CD4-positive, alpha-beta T cell treated with Interleukin-21 for 1 hour (primary cell): ENCODE results near the gene PA2G4.
"Not testable (repeated sequence)": the region's sequence is repeated elsewhere in the genome, so short reads cannot be mapped to it uniquely, and the experiment has no call there.

Experiments used
- DNase-seq: peaks from one replicate; pipeline ENCODE4 v3.0.0-alpha.2; 2020

Gene PA2G4

DNA sequence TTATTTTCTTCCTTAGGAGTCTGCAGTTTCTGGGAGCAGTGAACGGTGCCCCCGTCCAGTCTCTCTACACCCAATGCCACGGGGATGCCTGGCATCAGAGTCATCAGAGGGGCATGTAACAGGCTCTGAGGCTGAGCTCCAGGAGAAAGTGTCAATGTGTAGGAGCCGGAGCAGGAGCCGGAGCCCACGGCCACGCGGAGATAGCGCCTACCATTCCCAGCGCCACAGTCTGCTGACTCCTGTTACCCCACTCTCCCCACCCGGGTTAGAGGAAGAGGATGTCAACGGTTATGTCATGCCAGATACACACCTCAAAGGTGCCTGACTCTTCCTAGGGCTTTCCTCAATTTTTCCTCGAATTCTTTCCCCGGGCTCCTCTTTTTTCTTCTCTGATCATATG, 3.3 kb upstream of the PA2G4 start:
- DNase-seq: no peak

DNA sequence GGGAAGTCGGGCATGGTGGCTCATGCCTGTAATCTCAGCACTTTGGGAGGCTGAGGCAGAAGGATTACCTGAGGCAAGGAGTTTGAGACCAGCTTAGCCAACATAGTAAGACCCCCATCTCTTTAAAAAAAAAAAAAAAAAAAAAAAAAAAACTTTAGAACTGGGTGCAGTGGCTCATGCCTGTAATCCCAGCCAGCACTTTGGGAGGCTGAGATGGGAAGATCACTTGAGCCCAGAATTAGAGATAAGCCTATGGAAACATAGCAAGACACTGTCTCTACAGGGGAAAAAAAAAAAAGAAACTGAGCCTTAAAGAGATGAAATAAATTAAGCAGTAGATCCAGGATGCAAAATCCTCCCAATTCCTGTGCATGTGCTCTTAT, 1.7 kb upstream of the PA2G4 start:
- DNase-seq: no peak

DNA sequence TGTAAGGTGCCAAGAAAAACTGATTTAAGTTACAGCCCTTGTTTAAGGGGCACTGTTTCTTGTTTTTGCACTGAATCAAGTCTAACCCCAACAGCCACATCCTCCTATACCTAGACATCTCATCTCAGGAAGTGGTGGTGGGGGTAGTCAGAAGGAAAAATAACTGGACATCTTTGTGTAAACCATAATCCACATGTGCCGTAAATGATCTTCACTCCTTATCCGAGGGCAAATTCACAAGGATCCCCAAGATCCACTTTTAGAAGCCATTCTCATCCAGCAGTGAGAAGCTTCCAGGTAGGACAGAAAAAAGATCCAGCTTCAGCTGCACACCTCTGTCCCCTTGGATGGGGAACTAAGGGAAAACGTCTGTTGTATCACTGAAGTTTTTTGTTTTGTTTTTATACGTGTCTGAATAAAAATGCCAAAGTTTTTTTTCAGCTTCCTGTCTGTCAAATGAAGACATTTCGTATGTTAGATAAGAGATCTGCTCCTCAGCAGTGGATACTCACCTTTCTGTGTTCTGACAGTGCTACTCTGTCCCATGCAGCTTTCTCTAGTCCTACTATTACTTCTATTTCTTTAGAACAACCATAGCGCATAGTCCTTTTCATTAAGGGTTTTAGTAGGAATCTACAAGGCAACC, 1.2 kb upstream of the PA2G4 start:
- DNase-seq: peak; percentile 52

DNA sequence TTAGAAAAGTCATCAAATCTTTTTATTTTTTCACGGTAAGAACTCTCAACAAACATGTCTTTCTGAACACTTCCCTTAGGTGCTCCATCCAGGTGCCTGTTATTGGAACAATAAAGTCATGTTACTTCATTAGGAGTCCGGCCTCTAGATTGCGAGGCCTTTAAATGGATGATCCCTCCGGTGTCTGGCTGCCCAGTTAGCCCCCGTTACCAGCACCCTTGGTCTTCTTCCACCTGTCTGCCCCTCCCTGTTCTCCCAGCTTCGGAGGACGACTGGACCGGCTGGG, 593 bp upstream of the PA2G4 start:
- DNase-seq: no peak

- DNase-seq: no peak
Observed at GRCh38 chr12:56104815-56105608, 653 bp downstream of the PA2G4 start.

DNA sequence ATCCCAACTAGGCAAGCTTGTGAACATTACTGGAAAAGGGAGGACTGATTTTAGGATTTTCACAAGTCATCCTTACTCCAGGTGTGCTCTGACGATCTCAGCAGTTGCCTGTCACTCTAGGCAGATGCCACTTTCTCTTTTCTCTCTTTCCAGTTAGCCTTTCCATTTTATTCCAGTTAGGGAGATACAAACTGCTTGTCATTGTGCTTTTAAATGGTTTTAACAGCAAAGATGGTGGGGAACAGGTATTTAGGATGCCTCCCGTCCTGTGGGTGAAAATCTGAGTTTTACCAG, 1.2 kb downstream of the PA2G4 start:
- DNase-seq: no peak

- no peak for DNase-seq
Observed at GRCh38 chr12:56107242-56107641, 2.9 kb downstream of the PA2G4 start.

DNA sequence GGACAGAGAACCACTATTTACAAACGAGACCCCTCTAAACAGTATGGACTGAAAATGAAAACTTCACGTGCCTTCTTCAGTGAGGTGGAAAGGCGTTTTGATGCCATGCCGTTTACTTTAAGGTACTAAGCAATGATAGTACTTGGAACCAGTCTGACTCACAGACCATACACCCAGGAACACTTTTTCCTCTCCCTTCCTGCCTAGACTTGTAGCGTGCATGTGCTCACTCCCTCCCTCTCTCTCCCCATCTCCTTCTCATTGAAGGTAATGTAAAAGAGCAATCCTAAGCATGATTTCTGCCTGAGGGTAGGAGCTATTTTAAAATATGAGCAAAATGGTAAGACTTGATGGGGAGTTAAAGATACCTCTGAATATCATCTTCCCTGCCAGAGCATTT, 6.2 kb downstream of the PA2G4 start:
- no peak for DNase-seq

GRCh38 chr12:56114084-56114483, 9.7 kb downstream of the PA2G4 start:
- DNase-seq: no peak

DNA sequence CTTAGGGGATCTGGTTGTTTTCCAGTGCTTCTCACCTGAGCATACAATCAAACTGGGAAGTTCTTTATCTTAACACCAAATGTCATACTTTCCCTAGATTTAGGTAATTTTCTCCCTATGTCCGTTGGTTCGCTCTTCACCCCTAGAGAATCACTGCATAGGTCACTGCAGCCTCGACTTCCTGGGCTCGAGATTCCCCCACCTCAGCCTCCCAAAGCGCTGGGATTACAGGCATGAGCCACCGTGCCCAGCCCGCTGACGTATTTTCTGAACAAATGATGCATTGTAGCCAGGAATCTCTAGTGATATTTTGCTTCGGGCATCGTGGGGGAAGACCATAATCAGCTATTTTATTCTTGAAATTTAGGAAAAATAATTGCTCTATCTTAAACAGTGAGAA, 11.0 kb downstream of the PA2G4 start:
- no peak for DNase-seq

GRCh38 chr12:56116267-56117081, 12.1 kb downstream of the PA2G4 start, which contains the start of gene RPL41:
RPL41 (plus strand) TSS chr12:56116633.
- DNase-seq: peak; percentile 95

- not testable (repeated sequence) for DNase-seq
Observed at GRCh38 chr12:56117082-56117706, 12.8 kb downstream of the PA2G4 start.

DNA sequence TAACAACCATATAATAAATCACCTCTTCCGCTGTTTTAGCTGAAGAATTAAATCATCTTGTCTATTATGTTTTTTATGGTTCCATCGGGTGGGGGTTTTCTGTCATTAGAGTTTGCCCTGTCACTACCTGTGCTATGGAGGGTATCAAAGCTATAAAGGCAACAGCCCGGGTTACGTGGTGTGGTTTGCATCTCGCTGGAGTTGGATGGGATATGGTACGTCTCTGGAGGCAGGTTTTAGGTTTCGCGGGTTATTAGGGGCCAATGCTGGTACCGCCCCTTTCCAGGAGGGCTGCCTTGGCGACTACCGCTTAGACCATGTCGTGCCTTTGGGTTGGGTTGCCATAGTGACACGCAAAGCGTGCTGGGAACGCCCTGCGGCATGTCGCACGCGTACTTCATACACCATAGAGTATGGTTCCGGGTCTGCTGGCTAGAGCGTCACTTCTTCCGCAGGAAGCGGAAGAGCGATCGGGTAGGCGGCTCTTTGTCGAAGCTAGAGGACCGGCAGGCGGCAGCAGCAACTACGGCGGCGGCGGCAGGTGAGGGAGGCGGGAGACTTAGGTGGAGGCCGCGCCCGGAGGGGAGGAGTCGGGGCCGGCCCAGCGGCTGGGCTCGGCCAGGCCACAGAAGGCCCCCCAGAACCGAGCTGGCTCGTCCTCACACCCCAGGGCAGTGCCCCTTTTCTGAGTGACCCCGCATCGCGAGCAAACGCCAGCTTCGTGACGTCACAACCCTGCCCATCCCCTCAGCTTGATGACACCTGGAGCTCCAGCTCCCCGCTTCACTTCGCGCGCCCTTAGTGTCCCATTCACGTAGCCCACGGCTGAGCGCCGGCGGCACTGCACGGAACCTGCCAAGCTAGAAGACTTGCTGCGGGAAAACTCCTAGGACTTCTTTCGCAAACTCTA, 13.7 kb downstream of the PA2G4 start, which contains the start of gene ZC3H10:
TSS of gene ZC3H10 (plus strand) at position 489 of the 910 bp plus-strand sequence. CDS start 2,297 bp downstream, outside the sequence.
- DNase-seq: peak; percentile 99

DNA sequence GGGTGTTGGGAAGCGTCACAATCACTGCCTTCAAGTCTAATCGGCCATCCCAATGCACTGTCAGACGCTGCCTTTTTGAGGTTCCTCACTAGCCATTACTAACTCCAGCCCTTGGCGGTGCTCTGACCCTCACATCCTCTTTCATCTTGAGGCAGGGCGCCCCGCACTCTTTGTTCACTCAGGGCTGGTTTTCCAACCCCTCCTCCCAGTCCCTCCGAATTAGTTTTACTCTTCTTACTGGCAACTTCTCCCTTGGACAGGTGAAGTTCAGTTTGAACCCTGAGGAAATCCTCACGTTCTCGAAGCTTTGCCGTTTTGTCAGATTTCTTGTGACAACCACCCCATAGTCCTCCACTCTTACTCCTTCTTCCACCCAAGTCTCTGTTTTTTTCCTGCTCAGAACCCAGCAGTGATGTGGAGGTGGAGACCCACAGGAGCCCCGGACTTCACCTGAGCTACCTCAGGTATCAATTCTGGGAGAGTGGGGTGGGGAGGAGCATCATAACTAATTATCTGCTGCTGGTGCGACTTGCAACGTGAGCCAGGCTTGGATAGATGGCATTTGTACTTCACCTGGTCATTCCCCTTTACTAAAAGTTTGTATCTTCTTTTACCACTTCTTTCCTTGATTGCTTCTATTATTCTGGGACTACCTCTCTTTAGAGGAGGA, 14.5 kb downstream of the PA2G4 start:
- DNase-seq: no peak

DNA sequence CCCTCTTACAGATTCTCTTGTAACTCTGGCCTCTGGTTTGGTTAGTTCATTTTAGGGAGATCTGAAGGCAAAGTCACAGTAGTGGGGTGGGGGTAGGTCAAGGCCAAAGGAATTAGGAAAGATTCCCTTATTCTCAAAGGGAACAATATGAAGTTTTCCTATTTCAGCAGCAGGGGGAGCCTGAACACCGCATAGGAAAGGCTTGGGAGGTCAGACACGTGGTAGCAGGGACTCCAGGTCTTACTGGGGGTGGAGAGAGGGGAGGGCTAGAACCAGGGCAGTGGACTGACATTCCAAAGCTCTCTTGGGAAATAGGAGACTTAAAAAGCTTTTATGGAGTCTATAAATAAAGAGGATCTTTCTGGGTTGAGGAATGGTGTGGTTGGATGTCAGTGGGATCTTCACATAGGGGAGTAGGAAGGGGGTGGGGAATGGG, 15.0 kb downstream of the PA2G4 start:
- DNase-seq: peak; percentile 80

GRCh38 chr12:56120158-56120846, 15.9 kb downstream of the PA2G4 start:
- DNase-seq: no peak

DNA sequence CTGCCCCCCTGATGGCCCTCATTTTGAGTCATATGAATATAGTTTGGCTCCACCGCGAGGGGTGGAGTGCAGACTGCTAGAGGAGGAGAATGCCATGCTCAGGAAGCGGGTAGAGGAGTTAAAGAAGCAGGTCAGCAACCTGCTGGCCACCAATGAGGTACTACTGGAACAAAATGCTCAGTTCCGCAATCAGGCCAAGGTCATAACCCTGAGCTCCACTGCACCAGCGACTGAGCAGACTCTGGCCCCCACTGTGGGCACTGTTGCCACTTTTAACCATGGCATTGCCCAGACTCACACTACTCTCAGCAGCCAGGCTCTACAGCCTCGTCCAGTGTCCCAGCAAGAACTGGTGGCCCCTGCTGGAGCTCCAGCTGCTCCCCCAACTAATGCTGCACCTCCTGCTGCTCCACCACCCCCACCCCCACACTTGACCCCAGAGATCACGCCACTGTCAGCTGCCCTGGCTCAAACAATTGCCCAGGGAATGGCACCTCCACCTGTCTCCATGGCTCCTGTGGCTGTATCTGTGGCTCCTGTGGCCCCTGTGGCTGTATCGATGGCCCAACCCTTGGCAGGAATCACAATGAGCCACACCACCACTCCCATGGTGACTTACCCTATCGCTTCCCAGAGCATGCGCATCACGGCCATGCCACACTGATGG, 17.0 kb downstream of the PA2G4 start:
- DNase-seq: no peak

DNA sequence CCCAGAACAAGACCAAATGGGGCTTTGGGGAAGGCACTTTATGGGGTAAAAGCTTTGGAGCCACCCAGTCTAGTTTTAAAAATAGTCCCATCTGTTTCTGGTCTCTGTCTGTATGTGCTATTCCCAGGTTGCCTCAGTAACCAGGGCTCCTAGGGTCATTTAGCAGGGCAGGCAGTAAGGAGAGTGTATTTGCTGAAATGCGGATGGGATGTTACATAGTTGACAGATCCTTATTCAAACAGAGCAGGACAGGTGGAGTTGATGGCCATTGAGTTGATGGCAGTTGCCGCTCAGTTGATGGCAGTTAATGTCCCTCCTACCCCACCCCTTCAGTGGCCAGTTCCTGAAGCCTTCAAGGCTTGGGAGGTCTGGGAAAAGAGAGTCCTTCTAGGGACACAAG, 18.3 kb downstream of the PA2G4 start:
- no peak for DNase-seq

DNA sequence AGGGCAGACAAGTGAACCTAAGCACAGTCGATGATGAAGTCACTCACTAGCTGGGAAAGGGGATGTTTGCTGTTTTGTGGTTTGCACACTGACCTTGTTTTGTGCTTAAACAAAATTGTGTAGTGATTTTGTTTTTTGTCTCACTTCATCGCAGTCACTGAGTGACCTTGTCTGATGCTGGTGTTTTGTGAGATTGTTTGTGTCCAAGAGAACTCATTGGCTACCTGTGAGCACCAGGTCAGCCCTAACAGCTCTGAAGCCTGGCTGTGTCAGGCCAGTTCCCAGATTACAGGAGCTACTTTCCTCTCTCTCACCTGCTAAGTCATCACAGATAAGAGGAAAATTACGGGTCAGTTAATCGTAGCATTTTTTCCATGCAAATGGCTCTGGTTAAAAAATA, 19.8 kb downstream of the PA2G4 start:
- DNase-seq: no peak

DNA sequence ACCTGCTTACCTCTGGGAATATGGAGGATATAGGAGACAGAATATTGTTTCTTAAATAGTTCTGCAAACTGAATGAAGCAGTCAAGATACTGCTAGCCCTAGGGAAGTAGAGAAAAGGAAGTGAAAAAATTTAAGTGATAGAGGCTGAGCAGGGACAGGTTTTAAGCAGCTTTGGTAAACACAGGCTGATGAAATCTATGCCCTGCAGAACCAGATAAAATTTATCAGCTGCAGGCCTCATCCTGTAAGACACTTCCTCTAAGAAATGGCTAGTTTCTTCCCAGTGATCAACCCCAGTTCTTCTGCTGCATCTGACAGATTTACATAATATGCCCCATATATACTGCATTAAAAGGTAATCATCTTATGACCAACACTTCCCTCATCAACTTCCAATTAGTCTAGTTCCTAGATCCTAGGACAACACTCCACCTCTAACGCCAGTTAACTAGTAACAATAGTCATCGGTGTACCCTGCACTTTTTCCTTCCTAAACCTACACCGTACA, 22.4 kb downstream of the PA2G4 start:
- DNase-seq: no peak
